Activated CD4-positive, alpha-beta T cell treated with anti-CD3 and anti-CD28 coated beads, Interleukin-2, amount 50 U/mL, for 4 hours (primary cell): ENCODE measurements around the gene RORC.

ENCODE experiments used
- DNase-seq, 2 experiments: peaks; one replicate each; pipeline ENCODE4 v3.0.0-alpha.2; 2020

Gene RORC

GRCh38 chr1:151825751-151826660, 5.6 kb downstream of the RORC start:
- peak; percentile 52 to 60 for DNase-seq

GRCh38 chr1:151825204-151825603, 6.4 kb downstream of the RORC start:
- no peak for DNase-seq

DNA sequence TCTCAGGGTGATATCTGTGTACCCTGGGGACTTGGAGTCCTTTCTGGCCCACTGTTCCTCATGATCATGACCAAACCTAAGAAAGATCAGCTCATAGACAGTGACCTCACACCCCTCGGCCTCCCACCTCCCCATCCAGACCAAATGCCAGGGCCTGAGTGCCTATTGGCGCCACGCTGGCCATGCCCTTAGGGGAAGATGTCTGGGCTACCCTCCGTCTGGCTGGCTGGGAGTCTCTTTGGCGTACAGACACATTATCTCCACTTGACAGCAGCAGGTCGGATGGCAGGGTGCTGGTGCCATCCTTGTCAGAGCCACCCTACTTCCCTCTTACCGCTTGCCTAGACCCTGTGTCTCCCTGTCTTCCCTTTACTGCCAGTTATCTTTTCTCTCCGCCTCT, 8.4 kb downstream of the RORC start:
- DNase-seq = no peak

DNA sequence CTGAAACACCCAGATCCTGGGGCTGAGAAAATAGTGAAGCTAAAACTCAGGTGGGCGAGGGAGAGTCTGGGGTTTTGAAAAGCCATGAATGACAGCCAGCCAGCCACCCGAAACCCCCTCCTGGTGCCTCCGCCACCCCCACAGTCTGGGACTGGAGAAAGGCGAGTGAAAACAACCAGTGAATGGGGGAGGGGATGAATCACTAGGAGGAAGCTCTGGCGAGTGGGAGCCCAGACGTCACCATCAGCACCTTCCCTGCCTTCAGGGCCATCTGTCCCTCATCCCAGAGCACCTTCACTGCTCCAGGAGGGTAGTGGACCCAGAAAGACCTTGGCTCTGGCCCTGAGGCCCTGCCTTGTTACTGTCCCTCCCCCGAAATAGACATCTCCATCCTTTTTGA, 9.2 kb downstream of the RORC start:
- DNase-seq = peak; percentile 59 to 69

- DNase-seq = no peak
Observed at GRCh38 chr1:151820940-151821339, 10.7 kb downstream of the RORC start.

DNA sequence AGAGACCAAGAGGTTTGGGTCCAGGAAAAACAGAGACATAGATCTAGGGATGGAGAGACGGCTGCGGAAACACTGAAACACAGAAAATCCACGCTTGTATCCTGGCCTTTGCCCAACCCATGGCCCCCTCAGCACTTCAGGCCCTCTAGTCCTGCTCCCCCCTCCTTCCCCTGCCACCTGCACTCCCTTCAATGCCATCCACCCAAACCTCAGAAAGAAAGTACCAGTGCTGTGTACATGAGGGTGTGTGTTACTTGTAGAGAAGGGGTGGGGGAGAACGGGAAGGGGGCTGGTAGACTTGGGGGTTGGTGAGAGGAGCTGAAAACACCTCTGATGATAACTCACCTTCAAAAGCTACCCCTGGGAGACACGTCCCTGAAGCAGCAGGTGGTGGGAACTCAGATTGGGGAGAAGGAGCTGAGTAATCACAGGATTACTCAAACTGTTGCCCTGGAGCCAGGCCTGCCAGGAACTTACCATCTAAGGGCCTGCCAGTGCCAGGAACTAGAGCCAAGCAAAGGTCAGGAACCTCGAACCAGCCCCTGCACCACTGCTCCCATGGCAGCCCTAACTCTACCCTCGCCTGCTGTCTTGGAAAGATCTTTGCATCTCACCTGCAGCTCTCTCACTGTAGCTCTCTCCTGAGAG, 11.5 kb downstream of the RORC start:
- no peak for DNase-seq

GRCh38 chr1:151819227-151819835, 12.3 kb downstream of the RORC start:
- no peak for DNase-seq

DNA sequence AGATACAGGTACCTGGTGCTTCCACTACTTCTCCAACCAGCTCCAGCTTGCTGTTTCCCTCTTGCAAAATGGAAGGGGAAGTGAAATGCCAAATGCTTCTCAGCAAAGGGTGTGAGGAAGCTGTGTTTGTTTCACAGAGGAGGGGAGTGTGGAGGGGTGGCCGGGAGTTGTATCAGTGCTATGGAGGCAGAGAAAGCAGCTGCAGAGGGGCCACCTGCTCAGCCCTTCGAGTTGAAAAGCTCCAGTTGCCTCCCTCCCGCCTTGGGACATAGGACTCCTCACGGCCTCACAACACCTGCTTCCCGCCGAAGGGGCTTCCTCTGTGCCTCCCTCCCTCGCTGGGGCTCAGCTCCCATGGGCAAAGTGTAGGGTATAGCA, 14.3 kb downstream of the RORC start:
- no peak for DNase-seq

DNA sequence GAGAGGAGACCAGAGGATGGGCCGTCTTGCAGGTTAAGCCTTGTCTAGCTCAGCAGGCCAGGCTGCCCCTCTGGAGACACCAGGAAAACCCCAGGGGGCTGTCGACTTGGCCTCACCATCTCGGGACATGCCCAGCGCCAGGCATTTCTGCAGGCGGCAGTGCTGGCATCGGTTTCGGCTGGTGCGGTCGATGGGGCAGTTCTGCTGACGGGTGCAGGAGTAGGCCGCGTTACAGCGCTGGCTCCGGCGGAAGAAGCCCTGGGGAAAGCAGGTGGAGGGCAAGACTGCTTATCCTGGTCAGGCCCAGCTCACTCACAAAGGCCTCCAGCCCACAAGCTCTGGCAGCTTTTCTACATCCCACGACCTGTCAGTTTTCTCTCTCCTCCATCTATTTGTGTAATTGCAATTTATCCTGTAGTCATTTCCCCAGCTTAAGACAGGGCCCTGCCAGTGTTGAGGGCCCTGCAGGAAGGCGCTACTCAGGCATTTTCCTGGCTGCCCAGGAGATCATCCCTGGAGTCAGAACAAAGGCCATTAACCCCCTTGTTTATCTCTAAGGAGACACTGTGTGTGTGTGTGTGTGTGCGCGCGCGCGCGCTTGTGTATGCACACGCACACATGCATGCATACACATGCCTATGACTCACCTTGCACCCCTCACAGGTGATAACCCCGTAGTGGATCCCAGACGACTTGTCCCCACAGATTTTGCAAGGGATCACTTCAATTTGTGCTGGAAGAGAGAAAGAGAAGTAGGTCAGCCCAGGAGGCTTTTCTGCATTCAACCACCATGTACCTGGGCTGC, 14.9 kb downstream of the RORC start:
- DNase-seq = no peak

DNA sequence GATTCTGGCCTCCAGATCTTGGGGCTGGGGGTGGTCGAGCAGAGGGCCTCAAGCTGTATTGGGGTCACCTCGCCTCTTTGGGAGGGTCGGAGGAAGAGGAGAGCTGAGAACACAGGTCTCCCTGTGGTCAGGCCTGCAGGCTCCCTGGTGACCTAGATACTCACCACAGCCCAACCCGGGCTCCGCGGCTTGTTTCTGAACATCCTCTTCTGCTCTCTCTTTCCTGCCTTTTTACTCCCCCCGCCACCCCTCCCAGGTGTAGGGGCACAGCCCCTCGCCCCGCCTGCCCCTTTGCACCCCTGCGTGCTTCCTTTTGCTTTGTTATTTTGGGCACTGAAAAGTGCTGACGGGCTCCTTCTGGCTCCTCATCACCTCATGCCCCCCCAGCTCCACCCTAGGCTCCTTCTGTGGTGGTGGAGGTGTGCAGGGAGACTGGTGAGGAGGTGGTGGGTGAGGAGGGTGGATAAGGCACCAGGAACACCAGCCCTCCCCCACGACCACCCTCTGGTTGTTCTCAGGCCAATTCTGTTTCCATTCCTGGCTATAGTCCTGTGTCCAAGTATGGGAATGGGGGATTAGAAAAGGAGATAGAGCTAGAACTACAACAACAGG, 15.8 kb downstream of the RORC start:
- no peak for DNase-seq

- DNase-seq = no peak
Observed at GRCh38 chr1:151814971-151815545, 16.5 kb downstream of the RORC start.

DNA sequence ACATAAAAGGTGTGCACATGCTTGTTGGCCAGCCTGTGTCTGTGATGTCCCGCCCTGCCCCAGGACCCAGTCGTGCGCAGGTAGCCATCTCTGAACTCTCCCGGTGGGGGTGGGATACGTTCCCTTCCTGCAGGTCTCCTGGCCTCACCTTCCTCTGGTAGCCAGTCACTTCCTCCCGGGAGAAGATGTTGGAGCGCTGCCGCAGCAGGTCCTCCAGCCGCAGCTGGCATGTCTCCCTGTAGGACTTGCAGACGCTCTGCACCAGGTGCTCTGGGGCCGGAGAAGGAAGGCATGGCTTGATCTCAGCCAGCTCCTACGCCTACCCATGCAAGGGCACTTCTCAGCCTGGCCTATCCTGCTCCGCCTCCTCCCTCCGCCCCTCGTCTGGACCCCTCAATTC, 17.2 kb downstream of the RORC start:
- DNase-seq = no peak

- DNase-seq = no peak
Observed at GRCh38 chr1:151813271-151813977, 18.2 kb downstream of the RORC start.

GRCh38 chr1:151811181-151811580, 20.4 kb downstream of the RORC start:
- no peak for DNase-seq

- no peak for DNase-seq
Observed at GRCh38 chr1:151809985-151810556, 21.5 kb downstream of the RORC start.

- no peak for DNase-seq
Observed at GRCh38 chr1:151809290-151809984, 22.2 kb downstream of the RORC start.

- no peak for DNase-seq
Observed at GRCh38 chr1:151807766-151808165, 23.8 kb downstream of the RORC start.

DNA sequence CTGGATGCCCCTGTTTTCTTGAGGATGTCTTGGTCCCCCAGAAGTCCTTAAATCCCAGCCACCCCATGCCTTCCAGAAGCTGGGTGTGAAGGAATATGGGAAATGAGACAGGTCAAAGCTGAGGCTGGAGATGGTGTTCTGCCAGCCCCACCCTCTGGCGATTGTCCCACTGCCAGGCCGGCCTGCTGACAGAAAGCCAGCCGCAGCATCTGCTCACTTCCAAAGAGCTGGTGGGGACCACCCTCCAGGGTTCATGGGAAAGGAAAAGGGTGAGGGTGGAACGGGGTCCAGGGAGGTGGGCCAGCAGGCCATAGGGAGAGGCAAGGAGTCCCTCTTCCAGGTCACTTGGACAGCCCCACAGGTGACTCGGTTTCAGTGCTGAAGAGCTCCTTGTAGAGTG, 24.5 kb downstream of the RORC start:
- no peak for DNase-seq

DNA sequence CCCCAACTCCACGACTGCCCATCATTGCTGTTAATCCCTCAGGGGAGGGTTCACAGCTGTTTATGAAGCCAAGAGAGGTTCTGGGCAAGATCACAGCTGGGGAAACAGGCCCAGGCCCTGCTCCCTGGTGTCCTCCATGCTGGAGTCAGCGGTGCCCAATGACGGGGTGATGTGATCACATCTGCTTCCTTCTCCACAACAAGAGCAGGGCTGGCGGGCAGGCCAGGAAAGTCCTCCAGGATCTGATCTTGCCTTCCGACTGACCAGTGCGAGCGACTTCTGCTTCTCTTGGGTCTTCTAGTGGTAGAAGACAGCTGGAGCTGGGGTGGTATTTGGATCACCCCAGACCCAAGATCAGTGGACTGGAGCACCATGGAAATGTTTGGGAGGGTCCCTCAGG, 25.4 kb downstream of the RORC start:
- DNase-seq = no peak

GRCh38 chr1:151805066-151805820, 26.4 kb downstream of the RORC start, which contains the start of gene LINGO4:
Gene LINGO4, minus strand, starts transcription at chr1:151805419. Its CDS starts 2,715 bp downstream, at chr1:151802704.
- DNase-seq = no peak
